ENCODE results near the gene FZR1. TPM values are rescaled to one million over a fixed set of nuclear protein-coding genes. Genes with fewer than 3 reads are reported as not detected.
A peak's percentile ranks its signal among the peaks of the same experiment; 100 is the strongest.

FZR1 gene
- total and polyA plus RNA-seq, 2 of the 13 experiments (the other 11 are each of a cell fraction or from before 2014, with no cell fraction given), result 29.0 to 30.8 TPM

- TF ChIP-seq, protein P1, sequence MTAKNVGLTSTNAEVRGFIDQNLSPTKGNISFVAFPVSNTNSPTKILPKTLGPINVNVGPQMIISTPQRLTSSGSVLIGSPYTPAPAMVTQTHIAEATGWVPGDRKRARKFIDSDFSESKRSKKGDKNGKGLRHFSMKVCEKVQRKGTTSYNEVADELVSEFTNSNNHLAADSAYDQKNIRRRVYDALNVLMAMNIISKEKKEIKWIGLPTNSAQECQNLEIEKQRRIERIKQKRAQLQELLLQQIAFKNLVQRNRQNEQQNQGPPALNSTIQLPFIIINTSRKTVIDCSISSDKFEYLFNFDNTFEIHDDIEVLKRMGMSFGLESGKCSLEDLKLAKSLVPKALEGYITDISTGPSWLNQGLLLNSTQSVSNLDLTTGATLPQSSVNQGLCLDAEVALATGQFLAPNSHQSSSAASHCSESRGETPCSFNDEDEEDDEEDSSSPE (CRISPR knock-in tag; IDR thresholded peaks at IDR 0.05), result no peak
- no peak for TF ChIP-seq JDP2 (CRISPR knock-in tag; IDR thresholded peaks at IDR 0.05; ENCODE audit: borderline replicate concordance)
- TF ChIP-seq ZBTB44 (CRISPR knock-in tag; IDR thresholded peaks at IDR 0.05), result no peak
- TF ChIP-seq HNRNPL (IDR thresholded peaks at IDR 0.05; ENCODE audit: low read depth, low read length), result no peak
Observed at GRCh38 chr19:3470500-3471128, 35.5 kb upstream of the FZR1 start (continued).

DNA sequence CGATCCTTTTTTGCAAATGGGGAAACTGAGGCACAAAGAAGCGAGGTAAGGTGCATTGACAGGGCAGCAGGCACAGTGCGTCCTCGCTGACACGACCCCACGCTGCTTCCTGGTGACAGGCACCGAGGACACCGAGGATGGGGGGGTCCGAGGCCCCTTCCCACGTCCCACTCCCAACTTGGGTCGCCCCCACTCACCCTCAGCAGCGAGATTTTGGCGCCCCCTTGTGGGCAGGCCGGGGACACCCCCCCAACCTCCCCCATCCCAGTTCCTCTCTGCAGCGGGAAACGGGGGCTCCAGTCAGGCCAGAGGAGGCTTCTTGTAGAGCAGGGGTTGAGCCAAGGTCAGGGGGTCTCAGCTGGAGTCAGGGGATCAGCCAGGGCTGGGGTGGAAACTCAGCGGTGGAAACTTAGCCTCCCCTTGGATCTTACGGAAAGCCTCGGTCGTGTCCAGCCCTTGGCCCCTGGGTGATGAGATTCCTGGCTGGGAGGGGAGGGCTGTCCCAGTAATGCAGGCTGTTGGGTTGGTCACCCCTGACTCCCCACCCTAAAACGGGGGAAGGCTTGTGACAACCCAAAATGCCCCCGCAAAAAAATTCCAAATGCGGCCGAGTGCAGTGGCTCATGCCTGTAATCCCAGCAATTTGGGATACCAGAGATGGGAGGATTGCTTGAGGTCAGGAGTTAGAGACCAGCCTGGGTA is 34.0 kb upstream of the FZR1 start:
- no TSS peak for BruUV-seq (replicated peaks)
- H3K4me3 ChIP-seq (replicated peaks in 1 of 3; ENCODE audit: insufficient read depth in 1 of 3, low read depth in 2 of 3, low read length in 3 of 3), result no peak overlapping the region
- ChIA-PET CTCF (ENCODE audit: low intra/inter-chr PET ratio, low total read pairs) (interaction anchor here (1.6 to 6.0 kb wide), 3 partner anchors 32 to 167 kb away, joined by 3 to 48 read pairs (median 12); no protein-coding TSS in a partner anchor), POLR2A (no interaction called here)
- H3K27ac ChIP-seq (ENCODE audit: extremely low read length, insufficient read depth, low read length), result no peak overlapping the region
- no peak for DNase-seq (ENCODE audit: low spot score)
- no peak overlapping the region for H2AFZ ChIP-seq (ENCODE audit: low read length)
- intact Hi-C loops (cut with micrococcal nuclease; ENCODE audit: unreplicated experiment), result loop anchor here (5.0 kb wide), 1 partner anchor 145 kb away; no protein-coding TSS in a partner anchor
- no peaks in the 10 kb centered on the region for H3K9me3 ChIP-seq (ENCODE audit: low read length)
- in situ Hi-C loops (cut with HindIII; ENCODE audit: extremely low pct_ligation_motif_present, low pct_unique_long_range_greater_than_20kb), result loop anchor here (5.0 kb wide), 1 partner anchor 150 kb away; no protein-coding TSS in a partner anchor
- ATAC-seq, result peak; percentile 51
- no peak overlapping the region for H3K4me2 ChIP-seq (ENCODE audit: low read depth, low read length)
- H3K9ac ChIP-seq (ENCODE audit: insufficient read depth, low read depth, low read length), result no peak overlapping the region
- peaks cover 0 to 1% of the 10 kb centered on the region in 2 experiments; a peak in 1 of 5 replicates for H3K27me3 ChIP-seq (ENCODE audit: control insufficient read depth in 1 of 2, insufficient read depth in 2 of 2, low read length in 2 of 2)
- no peaks in the 10 kb centered on the region for H3K36me3 ChIP-seq (replicated peaks in 1 of 2; ENCODE audit: control insufficient read depth in 1 of 2, insufficient read depth in 2 of 2, low read length in 2 of 2)
- FAIRE-seq, result no peak
- no peaks in the 10 kb centered on the region for H4K20me1 ChIP-seq (ENCODE audit: insufficient read depth, low read length)
- peaks cover 12% of the 10 kb centered on the region for H3K4me1 ChIP-seq (ENCODE audit: insufficient read depth, low read length)
- H3K79me2 ChIP-seq (ENCODE audit: insufficient read depth, low read length), result no peaks in the 10 kb centered on the region
- WGBS (ENCODE audit: low lambda C conversion rate), result 51% methylated on average over 10 of the region's 24 CpGs
- TF ChIP-seq SNAPC5 (CRISPR knock-in tag; IDR thresholded peaks at IDR 0.05; ENCODE audit: borderline replicate concordance), result no peak
- TF ChIP-seq MYNN (CRISPR knock-in tag; IDR thresholded peaks at IDR 0.05; ENCODE audit: low read depth), result no peak
- TF ChIP-seq ZFX (CRISPR knock-in tag; IDR thresholded peaks at IDR 0.05; ENCODE audit: low read depth), result no peak
- peak; percentile 24; the same call in 1 of the 2 replicates for TF ChIP-seq ZNF687 (CRISPR knock-in tag; IDR thresholded peaks at IDR 0.05)
- TF ChIP-seq ZNF549 (CRISPR knock-in tag; IDR thresholded peaks at IDR 0.05), result no peak
- no peak for TF ChIP-seq KLF6 (CRISPR knock-in tag; IDR thresholded peaks at IDR 0.05)
- TF ChIP-seq MYC (CRISPR knock-in tag; IDR thresholded peaks at IDR 0.05; ENCODE audit: borderline replicate concordance), result peak; percentile 20; the same call in 1 of the 2 replicates
- no peak for TF ChIP-seq TBX3 (IDR thresholded peaks at IDR 0.05; ENCODE audit: borderline replicate concordance)
- peak; percentile 72 for TF ChIP-seq RAD21 (CRISPR knock-in tag; IDR thresholded peaks at IDR 0.05)

All from HepG2 (cell line).